AG09319 (cell line): ENCODE measurements around the gene DDOST.

ENCODE experiments used
- DNase-seq: peaks from one replicate; pipeline ENCODE4 v3.0.0-alpha.2; 2010; ENCODE audit warnings: low read depth; ENCODE audit errors: extremely low read depth
- TF ChIP-seq, protein P1 (sequence below): IDR thresholded peaks from 2 replicates; pipeline ENCODE4 v1.5.1; 2011; ENCODE audit warnings: low read depth, mild to moderate bottlenecking, inconsistent platforms, low read length, moderate library complexity

The DDOST gene

DNA sequence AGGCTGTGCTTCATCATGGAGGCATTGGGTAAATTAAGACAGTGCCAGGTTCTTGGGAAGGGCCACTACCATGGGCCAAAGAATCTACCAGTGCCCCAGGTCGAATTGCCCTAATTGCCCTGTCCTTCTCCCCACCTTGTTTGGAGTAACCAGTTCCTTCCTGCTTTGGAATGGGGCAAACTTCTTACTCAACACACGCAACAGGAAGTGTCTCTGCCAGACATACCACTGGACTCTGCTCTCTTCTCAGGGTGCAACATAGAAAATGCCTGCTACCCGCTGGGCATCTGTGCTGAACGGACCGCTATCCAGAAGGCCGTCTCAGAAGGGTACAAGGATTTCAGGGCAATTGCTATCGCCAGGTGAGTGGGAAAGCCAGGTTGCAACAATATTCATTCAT is 56.5 kb downstream of the DDOST start:
- DNase-seq = no peak
- TF ChIP-seq, protein P1, sequence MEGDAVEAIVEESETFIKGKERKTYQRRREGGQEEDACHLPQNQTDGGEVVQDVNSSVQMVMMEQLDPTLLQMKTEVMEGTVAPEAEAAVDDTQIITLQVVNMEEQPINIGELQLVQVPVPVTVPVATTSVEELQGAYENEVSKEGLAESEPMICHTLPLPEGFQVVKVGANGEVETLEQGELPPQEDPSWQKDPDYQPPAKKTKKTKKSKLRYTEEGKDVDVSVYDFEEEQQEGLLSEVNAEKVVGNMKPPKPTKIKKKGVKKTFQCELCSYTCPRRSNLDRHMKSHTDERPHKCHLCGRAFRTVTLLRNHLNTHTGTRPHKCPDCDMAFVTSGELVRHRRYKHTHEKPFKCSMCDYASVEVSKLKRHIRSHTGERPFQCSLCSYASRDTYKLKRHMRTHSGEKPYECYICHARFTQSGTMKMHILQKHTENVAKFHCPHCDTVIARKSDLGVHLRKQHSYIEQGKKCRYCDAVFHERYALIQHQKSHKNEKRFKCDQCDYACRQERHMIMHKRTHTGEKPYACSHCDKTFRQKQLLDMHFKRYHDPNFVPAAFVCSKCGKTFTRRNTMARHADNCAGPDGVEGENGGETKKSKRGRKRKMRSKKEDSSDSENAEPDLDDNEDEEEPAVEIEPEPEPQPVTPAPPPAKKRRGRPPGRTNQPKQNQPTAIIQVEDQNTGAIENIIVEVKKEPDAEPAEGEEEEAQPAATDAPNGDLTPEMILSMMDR = no peak

GRCh38 chr1:20603504-20604464 is 57.4 kb downstream of the DDOST start:
- DNase-seq = no peak

DNA sequence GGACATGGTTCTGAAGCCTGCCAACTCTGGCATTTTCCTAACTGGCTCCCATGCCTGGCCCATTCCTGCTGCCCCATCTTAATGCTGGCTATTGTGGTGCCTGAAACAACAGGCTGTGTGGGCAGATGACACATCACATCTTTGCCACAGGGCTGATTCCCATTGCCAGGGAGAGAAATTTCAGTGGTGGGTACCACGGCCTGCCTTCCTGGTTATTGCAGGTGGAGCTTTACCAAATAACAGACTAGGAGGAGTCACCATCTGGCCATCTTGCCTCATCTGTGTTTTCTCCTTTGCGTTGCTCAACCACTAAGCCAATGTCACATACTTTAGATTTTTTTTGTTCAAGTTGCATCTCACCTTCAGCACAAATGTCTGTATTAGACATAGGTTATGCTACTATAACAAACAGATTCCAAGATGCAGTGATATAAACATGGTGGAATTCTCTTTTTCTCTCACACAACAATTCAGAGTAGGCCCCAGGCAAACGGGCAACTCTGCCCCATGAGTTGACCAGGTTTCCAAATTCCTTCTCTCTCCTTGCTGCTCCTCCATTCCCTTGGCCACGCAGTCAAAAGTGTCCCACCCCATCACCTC is 58.2 kb downstream of the DDOST start:
- no peak for DNase-seq
- TF ChIP-seq, protein P1 = no peak

More at GRCh38 chr1:20603504-20604464, 57.4 kb downstream of the DDOST start:
- TF ChIP-seq, protein P1 = no peak
